Loucy (cell line): ENCODE results near the gene CFAP298.

Source experiments
- EZH2phosphoT487 ChIP-seq: fragments of 200-600 bp; IDR thresholded peaks from 2 replicates; pipeline ENCODE4 v1.6.1; 2018; ENCODE audit warnings: antibody characterized with exemption, mild to moderate bottlenecking, moderate library complexity, borderline replicate concordance
- TF ChIP-seq, protein P1 (sequence below): fragments of 200-600 bp; sonication (generic); conservative IDR thresholded peaks from 2 replicates; pipeline ENCODE4 v1.5.1; 2014; ENCODE audit warnings: mild to moderate bottlenecking, antibody characterized with exemption, low read length

DNA sequence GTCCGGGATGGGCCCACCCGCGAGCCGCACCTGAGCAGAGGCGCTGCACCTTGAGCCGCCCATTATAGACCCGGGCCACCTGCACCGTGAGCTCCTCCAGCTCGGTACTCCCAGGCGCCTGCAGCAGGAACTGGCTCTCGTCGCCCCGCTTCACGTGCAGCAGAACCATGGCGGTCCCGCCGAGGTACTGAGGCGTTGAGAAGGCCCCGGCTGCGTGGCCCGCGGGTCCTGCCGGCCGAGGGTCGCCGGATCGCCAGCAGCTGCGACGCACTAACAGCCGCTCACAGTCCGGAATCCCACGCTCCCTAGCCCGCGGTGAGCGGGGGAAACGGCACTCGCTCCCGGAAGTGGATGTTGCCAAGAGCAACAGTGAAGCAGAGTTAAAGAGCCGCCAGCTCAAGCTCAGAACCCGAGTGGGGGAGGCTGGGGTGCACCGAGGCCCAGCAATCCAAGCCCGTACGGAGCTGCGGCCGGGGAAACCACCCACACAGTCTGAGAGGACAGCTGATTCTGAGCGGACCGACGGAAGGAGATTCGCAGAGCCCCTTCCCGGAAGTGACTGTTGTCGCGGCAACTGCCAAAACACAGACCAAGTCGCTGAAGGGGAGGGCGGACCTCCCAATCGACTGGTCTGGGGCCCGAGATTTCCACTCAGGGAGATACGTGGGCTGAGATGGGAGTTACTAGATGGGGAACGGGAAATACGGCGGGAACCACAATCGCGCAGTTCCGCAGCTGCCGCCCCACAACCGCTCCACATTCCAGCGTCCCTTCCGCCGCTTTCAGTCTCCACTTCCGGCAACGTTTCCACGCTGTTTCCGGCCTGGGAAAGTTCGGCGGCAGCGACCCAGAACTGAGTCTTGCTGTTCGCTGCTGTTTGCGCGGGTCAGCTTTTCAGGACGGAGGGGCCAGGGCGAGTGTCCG is at the start of gene CFAP298:
- TF ChIP-seq, protein P1, sequence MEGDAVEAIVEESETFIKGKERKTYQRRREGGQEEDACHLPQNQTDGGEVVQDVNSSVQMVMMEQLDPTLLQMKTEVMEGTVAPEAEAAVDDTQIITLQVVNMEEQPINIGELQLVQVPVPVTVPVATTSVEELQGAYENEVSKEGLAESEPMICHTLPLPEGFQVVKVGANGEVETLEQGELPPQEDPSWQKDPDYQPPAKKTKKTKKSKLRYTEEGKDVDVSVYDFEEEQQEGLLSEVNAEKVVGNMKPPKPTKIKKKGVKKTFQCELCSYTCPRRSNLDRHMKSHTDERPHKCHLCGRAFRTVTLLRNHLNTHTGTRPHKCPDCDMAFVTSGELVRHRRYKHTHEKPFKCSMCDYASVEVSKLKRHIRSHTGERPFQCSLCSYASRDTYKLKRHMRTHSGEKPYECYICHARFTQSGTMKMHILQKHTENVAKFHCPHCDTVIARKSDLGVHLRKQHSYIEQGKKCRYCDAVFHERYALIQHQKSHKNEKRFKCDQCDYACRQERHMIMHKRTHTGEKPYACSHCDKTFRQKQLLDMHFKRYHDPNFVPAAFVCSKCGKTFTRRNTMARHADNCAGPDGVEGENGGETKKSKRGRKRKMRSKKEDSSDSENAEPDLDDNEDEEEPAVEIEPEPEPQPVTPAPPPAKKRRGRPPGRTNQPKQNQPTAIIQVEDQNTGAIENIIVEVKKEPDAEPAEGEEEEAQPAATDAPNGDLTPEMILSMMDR = no peak
- TF ChIP-seq EZH2phosphoT487 = no peak
